HG03025 (cell line): ENCODE results near the gene PTPRJ.

Source experiments
- ATAC-seq: cut with Tn5 transposase; IDR thresholded peaks from one replicate; pipeline ENCODE4 v1.9.1; 2021; ENCODE audit warnings: mild to moderate bottlenecking, moderate library complexity; ENCODE audit not compliant: unreplicated experiment, low FRiP score

The PTPRJ gene

GRCh38 chr11:48055292-48056132 lies 75.2 kb downstream of the PTPRJ start:
- no peak for ATAC-seq

DNA sequence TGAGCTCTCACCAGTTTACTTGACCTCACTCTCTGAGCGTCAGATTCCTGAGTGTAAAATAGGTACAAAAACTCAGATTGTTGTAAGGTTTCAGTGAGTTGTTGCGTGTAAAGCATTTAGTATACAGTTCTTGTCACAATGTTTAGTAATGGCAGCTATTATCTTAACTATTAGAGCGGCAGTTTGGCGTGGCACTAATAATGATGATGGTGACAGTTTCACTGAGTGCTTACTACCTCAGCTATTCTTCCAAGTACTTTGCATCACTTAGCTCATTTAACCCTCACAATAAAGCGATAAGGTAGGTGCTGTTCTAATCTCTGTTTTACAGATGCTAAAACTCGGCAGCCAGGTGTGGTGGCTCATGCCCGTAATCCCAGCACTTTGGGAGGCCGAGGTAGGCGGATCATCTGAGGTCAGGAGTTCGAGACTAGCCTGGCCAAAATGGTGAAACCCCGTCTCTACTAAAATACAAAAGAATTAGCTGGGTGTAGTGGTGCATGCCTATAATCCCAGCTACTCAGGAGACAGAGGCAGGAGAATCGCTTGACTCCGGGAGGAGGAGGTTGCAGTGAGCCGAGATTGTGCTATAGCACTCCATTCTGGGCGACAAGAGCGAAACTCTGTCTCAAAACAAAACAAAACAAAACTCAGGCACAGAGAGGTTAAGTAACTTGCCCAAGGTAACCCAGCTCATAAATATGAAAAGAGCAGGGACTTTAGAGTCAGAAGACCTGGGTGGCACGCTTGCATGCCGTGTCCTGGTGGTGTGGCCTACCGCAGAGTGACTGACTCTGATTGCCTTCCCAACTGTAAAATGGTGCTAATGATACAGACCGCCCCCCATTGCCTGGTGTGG lies 76.2 kb downstream of the PTPRJ start:
- ATAC-seq, result no peak

- no peak for ATAC-seq
Observed at GRCh38 chr11:48058064-48058463, 77.7 kb downstream of the PTPRJ start.

DNA sequence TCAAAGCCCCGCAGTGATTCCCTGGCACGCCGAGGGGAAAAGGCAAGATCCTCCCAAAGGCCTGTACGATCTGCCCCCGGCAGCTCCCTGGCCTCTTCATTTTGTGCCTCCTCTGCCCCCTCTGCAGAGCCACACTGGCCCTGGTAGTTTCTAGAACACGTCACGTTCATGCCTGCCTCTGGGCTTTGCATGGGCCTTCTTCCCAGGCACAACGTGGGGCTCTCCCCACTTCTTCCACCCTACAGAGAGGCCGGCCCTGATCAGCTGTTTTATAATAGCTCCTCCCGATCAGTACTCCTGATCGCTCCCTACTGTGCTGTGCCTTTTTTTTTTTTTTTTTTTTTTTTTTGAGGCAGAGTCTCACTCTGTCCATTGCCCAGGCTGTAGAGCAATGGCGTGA lies 78.4 kb downstream of the PTPRJ start:
- no peak for ATAC-seq

DNA sequence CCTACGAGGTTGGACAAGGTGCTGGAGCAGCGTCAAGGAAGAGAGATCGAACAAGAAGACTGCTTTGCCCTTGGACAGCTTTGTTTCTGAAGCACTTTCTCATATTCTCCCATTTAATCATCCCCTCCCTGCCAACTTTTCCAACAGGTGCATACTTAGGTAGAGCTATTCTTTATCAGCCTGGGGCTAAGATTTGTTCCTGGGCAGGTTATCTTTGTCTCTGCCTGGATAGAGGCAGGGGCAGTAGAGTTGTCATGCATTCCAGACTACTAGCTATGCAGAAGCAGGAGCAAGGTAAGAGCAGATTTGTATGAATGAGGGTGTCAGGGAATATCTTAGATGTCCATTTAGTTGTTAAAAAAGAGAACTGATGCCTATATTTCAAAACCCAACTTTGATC lies 82.3 kb downstream of the PTPRJ start:
- ATAC-seq, result no peak

- no peak for ATAC-seq
Observed at GRCh38 chr11:48063424-48063978, 83.1 kb downstream of the PTPRJ start.

DNA sequence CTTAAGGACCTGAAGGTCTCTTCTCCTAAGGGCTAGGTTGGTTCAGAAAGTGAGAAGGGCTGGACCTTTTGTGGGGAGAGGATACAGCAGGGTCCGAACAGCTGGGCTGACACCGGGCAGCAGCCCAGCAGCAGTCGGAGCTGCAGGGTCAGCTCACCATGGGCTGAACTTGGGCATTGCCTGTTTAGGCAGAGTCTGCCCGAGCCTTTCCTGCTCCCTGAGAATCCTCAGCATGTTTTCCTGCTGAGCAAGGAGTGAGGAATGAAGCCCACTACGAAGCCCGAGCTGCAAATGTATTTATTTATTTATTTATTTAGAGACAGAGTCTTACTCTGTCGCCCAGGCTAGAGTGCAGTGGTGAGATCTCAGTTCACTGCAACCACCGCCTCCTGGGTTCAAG lies 83.9 kb downstream of the PTPRJ start:
- ATAC-seq, result no peak

GRCh38 chr11:48066881-48067800 lies 86.8 kb downstream of the PTPRJ start:
- no peak for ATAC-seq

- ATAC-seq, result no peak
Observed at GRCh38 chr11:48073031-48073861, 92.9 kb downstream of the PTPRJ start.

DNA sequence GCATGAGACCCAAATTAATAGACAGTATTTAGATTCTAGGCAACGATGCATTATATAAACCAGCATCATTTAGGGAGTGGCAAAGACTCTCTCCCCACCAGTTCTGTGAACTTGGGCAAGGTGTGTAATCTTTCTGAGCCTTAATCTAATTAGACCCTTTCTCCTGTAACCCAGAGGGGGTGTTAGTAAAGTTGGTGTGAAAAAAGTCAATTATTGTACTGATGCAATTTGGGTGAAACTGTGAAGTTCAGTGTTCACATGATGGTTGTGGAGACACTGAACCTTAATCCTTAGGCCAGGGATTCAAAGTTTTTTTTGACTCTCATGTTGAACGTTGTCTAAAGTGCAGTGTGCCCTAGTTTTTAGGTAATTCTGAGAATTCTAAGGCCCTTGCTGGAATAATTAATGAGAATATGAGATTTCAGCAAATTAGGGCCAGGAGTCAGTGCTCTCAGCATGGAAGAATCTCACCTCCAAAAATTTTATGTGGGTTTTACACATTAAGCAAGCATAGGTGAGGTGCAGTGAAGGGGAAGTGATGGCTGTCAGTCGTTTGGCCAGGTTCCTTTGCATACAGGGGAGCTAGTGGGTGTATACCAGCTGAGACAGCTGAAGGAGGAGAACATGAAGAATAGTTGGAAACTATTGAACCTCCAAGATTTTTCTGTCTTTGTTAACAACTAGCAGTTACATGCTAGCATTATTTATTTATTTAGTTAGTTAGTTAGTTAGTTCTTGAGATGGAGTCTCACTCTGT lies 94.2 kb downstream of the PTPRJ start:
- no peak for ATAC-seq

DNA sequence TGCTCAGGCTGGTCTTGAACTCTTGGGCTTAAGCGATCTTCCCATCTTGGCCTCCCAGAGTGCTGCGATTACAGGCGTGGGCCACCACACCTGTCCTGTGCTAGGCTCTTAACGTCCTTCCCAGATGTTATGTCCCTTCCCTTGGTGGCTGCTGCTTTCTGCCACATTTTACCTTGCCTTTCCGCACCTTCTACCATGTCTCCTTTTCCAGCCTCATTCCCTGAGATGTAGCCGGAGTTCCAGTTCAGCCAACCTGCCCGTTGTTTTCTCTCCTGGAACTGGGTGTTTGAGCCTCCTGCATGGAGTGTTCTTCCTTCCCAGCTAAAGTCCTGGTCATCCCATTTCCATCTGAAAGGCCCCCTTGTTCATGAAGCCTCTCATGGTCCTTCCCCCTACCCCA lies 95.3 kb downstream of the PTPRJ start:
- no peak for ATAC-seq

DNA sequence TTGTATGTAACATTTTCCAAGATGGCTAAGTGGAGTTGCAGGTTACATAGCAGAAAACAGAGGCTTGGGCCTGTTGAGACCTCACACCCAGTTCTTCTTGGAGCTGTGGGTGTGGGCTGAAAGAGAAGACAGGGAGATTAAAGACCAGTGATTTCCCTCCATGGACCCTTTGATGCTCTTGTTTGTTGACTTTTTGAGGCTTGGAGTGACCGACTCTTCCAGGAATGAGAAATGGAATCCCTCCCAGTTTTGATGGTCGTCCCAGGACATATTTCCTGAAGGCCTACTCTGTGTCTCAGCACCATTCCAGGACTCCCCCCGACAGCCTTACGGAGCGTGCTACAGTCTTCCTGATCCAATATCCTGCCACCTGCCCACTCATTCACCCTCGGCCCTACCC lies 96.9 kb downstream of the PTPRJ start:
- ATAC-seq, result no peak

DNA sequence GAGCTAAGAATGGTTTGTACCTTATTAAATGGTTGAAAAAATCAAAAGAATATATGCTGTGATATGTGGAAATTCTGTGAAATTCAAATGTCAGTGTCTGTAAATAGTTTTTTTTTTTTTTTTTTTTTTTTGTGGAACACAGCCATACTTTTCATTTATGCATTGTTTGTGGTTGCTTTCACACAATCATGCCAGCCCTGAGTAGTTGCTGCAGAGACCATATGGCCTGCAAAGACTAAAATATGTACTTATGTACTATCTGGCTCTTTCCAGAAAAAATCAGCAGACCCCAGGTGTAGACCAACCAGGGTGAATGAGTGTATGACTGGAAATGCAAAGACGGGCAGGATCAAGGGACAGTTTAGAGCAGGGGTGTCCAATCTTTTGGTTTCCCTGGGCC lies 98.3 kb downstream of the PTPRJ start:
- no peak for ATAC-seq

GRCh38 chr11:48079596-48079995 lies 99.2 kb downstream of the PTPRJ start:
- ATAC-seq, result no peak

DNA sequence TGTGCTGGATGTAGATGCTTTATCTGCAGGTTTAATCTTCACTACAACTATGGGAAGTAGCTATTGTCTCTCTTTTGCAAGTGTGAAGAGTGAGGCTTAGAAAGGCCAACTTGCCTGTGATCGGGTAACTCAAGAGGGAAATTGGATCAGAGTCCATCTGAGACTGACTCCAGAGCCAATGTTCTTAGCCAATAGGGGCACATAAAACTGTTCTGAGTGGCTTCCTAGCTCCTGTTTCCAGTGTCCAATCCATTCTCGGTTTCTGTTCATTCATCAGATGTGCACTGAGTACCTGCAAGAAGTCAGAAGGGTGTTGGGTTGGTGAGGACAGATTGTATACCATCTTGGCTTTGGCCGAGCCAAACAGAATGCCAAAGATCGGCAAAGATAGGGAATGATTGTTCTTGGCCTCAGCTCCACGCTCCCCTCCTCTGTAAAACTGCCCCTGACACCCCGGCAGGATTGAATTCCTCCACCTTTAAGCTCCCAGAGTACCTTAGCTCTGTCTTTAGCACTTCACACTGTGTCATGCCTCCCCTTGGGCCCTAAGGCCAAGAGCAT lies 100.0 kb downstream of the PTPRJ start:
- no peak for ATAC-seq

GRCh38 chr11:48081151-48082010 lies 101.0 kb downstream of the PTPRJ start:
- no peak for ATAC-seq

- no peak for ATAC-seq
Observed at GRCh38 chr11:48082771-48083170, 102.4 kb downstream of the PTPRJ start.

GRCh38 chr11:48083421-48083820 lies 103.1 kb downstream of the PTPRJ start:
- no peak for ATAC-seq
